SK-N-SH treated with all-trans-retinoic acid at 6 μM for 48 hours (cell line): ENCODE results near the gene MCEMP1.
A peak's percentile ranks its signal among the peaks of the same experiment; 100 is the strongest.

ENCODE experiments used
- ATAC-seq: fragments of 200-7000 bp; cut with Tn5 transposase; 3 replicates; pipeline ENCODE4 v1.9.1; 2020; ENCODE audit warnings: mild to moderate bottlenecking, moderate library complexity
- ARNTL ChIP-seq: fragments of 450-650 bp; formaldehyde crosslinking; IDR thresholded peaks from 2 replicates; pipeline ENCODE4 v1.5.0; 2020; ENCODE audit warnings: low read depth, mild to moderate bottlenecking, moderate library complexity, borderline replicate concordance
- CSDC2 ChIP-seq: fragments of 250-450 bp; sonication (Bioruptor Pico); IDR thresholded peaks from 2 replicates; pipeline ENCODE4 v1.5.0; 2020; ENCODE audit warnings: mild to moderate bottlenecking, moderate library complexity
- CSRNP3 ChIP-seq: fragments of 250-450 bp; sonication (Bioruptor Pico); IDR thresholded peaks from 2 replicates; pipeline ENCODE4 v1.5.1; 2021; ENCODE audit warnings: mild to moderate bottlenecking, moderate library complexity
- ESRRG ChIP-seq: fragments of 250-450 bp; sonication (Bioruptor Pico); IDR thresholded peaks from 2 replicates; pipeline ENCODE4 v1.6.1; 2021; ENCODE audit warnings: mild to moderate bottlenecking
- GLIS3 ChIP-seq: fragments of 250-450 bp; sonication (Bioruptor Pico); IDR thresholded peaks from 2 replicates; pipeline ENCODE4 v1.5.0; 2020; ENCODE audit warnings: mild to moderate bottlenecking, moderate library complexity
- ISL1 ChIP-seq: fragments of 250-450 bp; sonication (Bioruptor Pico); IDR thresholded peaks from 2 replicates; pipeline ENCODE4 v2.1.2; 2022; ENCODE audit warnings: mild to moderate bottlenecking, moderate library complexity
- OSR1 ChIP-seq: fragments of 250-450 bp; sonication (Bioruptor Pico); IDR thresholded peaks from 2 replicates; pipeline ENCODE4 v1.8.0; 2022; ENCODE audit warnings: moderate library complexity, mild to moderate bottlenecking, inconsistent platforms
- PATZ1 ChIP-seq: fragments of 250-450 bp; sonication (Bioruptor Pico); IDR thresholded peaks from 2 replicates; pipeline ENCODE4 v1.8.0; 2020; ENCODE audit warnings: mild to moderate bottlenecking, moderate library complexity, borderline replicate concordance
- POU6F1 ChIP-seq: fragments of 250-450 bp; sonication (Bioruptor Pico); IDR thresholded peaks from 2 replicates; pipeline ENCODE4 v1.8.0; 2021; ENCODE audit warnings: low read depth, mild to moderate bottlenecking, moderate library complexity, borderline replicate concordance
- PPARA ChIP-seq: fragments of 250-450 bp; sonication (Bioruptor Pico); IDR thresholded peaks from 2 replicates; pipeline ENCODE4 v1.5.0; 2020; ENCODE audit warnings: mild to moderate bottlenecking, borderline replicate concordance
- RARB ChIP-seq: fragments of 250-450 bp; sonication (Bioruptor Pico); IDR thresholded peaks from 2 replicates; pipeline ENCODE4 v1.8.0; 2021; ENCODE audit warnings: mild to moderate bottlenecking, moderate library complexity
- SNAI2 ChIP-seq: fragments of 250-450 bp; sonication (Bioruptor Pico); IDR thresholded peaks from 2 replicates; pipeline ENCODE4 v1.5.0; 2020; ENCODE audit warnings: mild to moderate bottlenecking, moderate library complexity
- TCF4 ChIP-seq: fragments of 250-450 bp; sonication (Bioruptor Pico); IDR thresholded peaks from 2 replicates; pipeline ENCODE4 v1.8.0; 2021; ENCODE audit warnings: mild to moderate bottlenecking, moderate library complexity, borderline replicate concordance
- TOX ChIP-seq: fragments of 250-450 bp; sonication (Bioruptor Pico); IDR thresholded peaks from 2 replicates; pipeline ENCODE4 v1.8.0; 2021; ENCODE audit warnings: mild to moderate bottlenecking, moderate library complexity, borderline replicate concordance
- ZC3H10 ChIP-seq: fragments of 250-450 bp; sonication (Bioruptor Pico); IDR thresholded peaks from 2 replicates; pipeline ENCODE4 v1.5.1; 2021; ENCODE audit warnings: mild to moderate bottlenecking, moderate library complexity
- ZFP3 ChIP-seq: fragments of 250-450 bp; sonication (Bioruptor Pico); IDR thresholded peaks from 2 replicates; pipeline ENCODE4 v1.5.0; 2020; ENCODE audit warnings: mild to moderate bottlenecking, moderate library complexity
- ZFP30 ChIP-seq: fragments of 450-650 bp; formaldehyde crosslinking; IDR thresholded peaks from 2 replicates; pipeline ENCODE4 v1.5.0; 2022; ENCODE audit warnings: mild to moderate bottlenecking, moderate library complexity
- ZNF565 ChIP-seq: fragments of 450-650 bp; formaldehyde crosslinking; conservative IDR thresholded peaks from 2 replicates; pipeline ENCODE4 v1.5.0; 2020; ENCODE audit warnings: low read depth, mild to moderate bottlenecking, moderate library complexity
- ZNF70 ChIP-seq: fragments of 450-650 bp; formaldehyde crosslinking; IDR thresholded peaks from 2 replicates; pipeline ENCODE4 v1.5.0; 2020; ENCODE audit warnings: mild to moderate bottlenecking, moderate library complexity
- ZNF8 ChIP-seq: fragments of 450-650 bp; formaldehyde crosslinking; IDR thresholded peaks from 2 replicates; pipeline ENCODE4 v1.5.0; 2020; ENCODE audit warnings: mild to moderate bottlenecking, moderate library complexity
- TF ChIP-seq, protein P1 (sequence below): fragments of 250-450 bp; sonication (Bioruptor Pico); IDR thresholded peaks from 2 replicates; pipeline ENCODE4 v1.5.1; 2020; ENCODE audit warnings: low read depth, mild to moderate bottlenecking, moderate library complexity
- TF ChIP-seq, protein P2 (sequence below): fragments of 250-450 bp; sonication (Bioruptor Pico); IDR thresholded peaks from 2 replicates; pipeline ENCODE4 v1.5.0; 2020; ENCODE audit warnings: mild to moderate bottlenecking, moderate library complexity

The MCEMP1 gene

DNA sequence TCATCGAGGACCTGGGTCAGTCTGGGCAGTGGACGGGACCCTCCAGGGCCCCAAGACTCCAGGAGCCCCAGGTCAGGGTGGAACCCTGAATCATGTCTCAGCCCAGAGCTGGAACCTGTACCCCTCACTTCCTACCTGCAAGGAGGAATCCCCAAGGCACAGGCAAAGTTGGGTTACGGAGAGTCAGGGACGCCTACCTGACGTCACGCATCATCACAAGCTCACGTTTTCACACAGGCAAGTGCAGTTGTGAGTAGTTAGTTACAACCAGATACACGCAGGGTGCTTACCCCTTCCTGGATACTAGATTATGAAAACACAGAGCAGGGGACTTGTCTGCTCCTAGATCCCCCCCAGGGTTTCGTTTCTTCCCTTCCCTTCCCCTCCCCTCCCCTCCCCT lies 6.1 kb upstream of the MCEMP1 start (continued):
- TF ChIP-seq SNAI2 (CRISPR knock-in tag): no peak
- no peak for TF ChIP-seq PPARA (CRISPR knock-in tag)
- TF ChIP-seq ZFP3: no peak
- TF ChIP-seq ZNF8 (CRISPR knock-in tag): no peak
- TF ChIP-seq, all 23 proteins: peak for 0

GRCh38 chr19:7672522-7672921 lies 4.4 kb upstream of the MCEMP1 start:
- no peak for ATAC-seq
- no peak for TF ChIP-seq PPARA (CRISPR knock-in tag)
- TF ChIP-seq PATZ1: no peak
- TF ChIP-seq ZNF565: no peak
- no peak for TF ChIP-seq SNAI2 (CRISPR knock-in tag)
- TF ChIP-seq ARNTL (CRISPR knock-in tag): no peak
- TF ChIP-seq, protein P1, sequence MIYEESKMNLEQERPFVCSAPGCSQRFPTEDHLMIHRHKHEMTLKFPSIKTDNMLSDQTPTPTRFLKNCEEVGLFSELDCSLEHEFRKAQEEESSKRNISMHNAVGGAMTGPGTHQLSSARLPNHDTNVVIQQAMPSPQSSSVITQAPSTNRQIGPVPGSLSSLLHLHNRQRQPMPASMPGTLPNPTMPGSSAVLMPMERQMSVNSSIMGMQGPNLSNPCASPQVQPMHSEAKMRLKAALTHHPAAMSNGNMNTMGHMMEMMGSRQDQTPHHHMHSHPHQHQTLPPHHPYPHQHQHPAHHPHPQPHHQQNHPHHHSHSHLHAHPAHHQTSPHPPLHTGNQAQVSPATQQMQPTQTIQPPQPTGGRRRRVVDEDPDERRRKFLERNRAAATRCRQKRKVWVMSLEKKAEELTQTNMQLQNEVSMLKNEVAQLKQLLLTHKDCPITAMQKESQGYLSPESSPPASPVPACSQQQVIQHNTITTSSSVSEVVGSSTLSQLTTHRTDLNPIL (CRISPR knock-in tag): no peak
- no peak for TF ChIP-seq OSR1 (CRISPR knock-in tag)
- no peak for TF ChIP-seq TCF4 (CRISPR knock-in tag)
- TF ChIP-seq RARB (CRISPR knock-in tag): no peak
- TF ChIP-seq POU6F1 (CRISPR knock-in tag): no peak
- TF ChIP-seq, protein P2, sequence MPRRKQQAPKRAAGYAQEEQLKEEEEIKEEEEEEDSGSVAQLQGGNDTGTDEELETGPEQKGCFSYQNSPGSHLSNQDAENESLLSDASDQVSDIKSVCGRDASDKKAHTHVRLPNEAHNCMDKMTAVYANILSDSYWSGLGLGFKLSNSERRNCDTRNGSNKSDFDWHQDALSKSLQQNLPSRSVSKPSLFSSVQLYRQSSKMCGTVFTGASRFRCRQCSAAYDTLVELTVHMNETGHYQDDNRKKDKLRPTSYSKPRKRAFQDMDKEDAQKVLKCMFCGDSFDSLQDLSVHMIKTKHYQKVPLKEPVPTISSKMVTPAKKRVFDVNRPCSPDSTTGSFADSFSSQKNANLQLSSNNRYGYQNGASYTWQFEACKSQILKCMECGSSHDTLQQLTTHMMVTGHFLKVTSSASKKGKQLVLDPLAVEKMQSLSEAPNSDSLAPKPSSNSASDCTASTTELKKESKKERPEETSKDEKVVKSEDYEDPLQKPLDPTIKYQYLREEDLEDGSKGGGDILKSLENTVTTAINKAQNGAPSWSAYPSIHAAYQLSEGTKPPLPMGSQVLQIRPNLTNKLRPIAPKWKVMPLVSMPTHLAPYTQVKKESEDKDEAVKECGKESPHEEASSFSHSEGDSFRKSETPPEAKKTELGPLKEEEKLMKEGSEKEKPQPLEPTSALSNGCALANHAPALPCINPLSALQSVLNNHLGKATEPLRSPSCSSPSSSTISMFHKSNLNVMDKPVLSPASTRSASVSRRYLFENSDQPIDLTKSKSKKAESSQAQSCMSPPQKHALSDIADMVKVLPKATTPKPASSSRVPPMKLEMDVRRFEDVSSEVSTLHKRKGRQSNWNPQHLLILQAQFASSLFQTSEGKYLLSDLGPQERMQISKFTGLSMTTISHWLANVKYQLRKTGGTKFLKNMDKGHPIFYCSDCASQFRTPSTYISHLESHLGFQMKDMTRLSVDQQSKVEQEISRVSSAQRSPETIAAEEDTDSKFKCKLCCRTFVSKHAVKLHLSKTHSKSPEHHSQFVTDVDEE (CRISPR knock-in tag): no peak
- no peak for TF ChIP-seq ZC3H10 (CRISPR knock-in tag)
- no peak for TF ChIP-seq ESRRG (CRISPR knock-in tag)
- TF ChIP-seq CSDC2 (CRISPR knock-in tag): no peak
- TF ChIP-seq ZFP30 (CRISPR knock-in tag): no peak
- TF ChIP-seq CSRNP3 (CRISPR knock-in tag): no peak
- no peak for TF ChIP-seq ZNF70
- no peak for TF ChIP-seq ZNF8 (CRISPR knock-in tag)
- no peak for TF ChIP-seq ISL1
- TF ChIP-seq GLIS3 (CRISPR knock-in tag): no peak

DNA sequence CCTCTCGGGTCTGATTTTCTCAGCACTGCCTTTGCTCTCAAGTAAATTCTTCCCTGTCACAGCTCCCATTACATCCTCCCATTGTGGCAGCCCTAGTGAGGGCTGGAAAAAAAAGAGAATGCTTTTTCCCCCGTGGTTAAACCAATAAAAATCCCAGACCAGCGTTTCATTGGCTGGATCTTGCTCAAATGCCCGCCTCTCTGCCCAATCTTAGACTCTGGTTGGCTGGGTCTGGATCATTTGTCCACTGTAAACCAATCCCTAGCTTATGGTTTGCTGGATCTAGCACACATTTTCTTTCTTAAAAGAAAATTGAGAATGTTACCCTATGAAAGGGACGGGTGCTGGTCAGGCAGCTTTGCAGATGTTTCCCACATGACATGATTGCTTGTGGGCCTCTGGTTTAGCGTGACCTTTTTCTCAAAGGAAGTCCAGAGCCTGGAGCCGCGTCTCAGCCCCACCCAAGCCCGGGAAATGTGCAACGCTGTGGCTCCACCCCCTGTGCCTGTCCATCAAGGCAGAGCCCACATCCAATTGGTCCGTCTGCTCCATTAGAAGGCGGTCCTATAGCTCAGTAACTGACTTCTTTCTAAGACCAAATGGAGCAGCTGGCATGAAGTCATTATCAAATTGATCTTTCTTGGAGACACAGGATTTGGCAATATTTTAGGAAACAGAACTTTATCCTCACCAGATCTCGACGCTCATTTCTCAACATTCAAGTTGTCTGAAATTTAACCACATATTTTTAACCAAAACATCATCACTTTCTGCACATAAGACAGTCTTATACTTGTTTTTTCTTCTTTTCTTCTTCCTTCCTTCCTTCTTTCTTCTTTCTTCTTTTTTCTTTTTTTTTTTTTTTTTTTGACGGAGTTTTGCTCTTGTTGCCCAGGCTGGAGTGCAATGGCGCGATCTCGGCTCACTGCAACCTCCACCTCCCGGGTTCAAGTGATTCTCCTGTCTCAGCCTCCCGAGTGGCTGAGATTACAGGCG lies 2.6 kb upstream of the MCEMP1 start:
- ATAC-seq: peak; percentile 79
- TF ChIP-seq ESRRG (CRISPR knock-in tag) (no peak), GLIS3 (CRISPR knock-in tag) (no peak), ISL1 (no peak), TOX (no peak), CSDC2 (CRISPR knock-in tag) (no peak), ZNF8 (CRISPR knock-in tag) (no peak), ZFP3 (no peak), ZNF565 (no peak), ZFP30 (CRISPR knock-in tag) (no peak), PPARA (CRISPR knock-in tag) (no peak)
- TF ChIP-seq, protein P2 (CRISPR knock-in tag): no peak
- TF ChIP-seq, protein P1 (CRISPR knock-in tag): no peak
